H1 (cell line): ENCODE data around the gene MRGPRX2. TPM values are rescaled to one million over a fixed set of nuclear protein-coding genes. Genes with fewer than 3 reads are reported as not detected.

Source experiments
- BRCA1 ChIP-seq: IDR thresholded peaks from 2 replicates; pipeline ENCODE4 v1.6.1; 2012; ENCODE audit warnings: low read depth, low read length, improper control_type of control experiment
- CTBP2 ChIP-seq: IDR thresholded peaks from 2 replicates; pipeline ENCODE4 v1.7.0; 2011; ENCODE audit warnings: borderline replicate concordance, mild to moderate bottlenecking, moderate library complexity, mixed read lengths, low read length; ENCODE audit not compliant: insufficient read depth, insufficient read length
- KDM5A ChIP-seq: fragments of 200-600 bp; IDR thresholded peaks from 2 replicates; pipeline ENCODE4 v1.7.1; 2012; ENCODE audit warnings: mild to moderate bottlenecking, low read length, inconsistent platforms, mixed read lengths
- POLR2A ChIP-seq, 2 experiments: IDR thresholded peaks; 1 replicate in 1 of 2; 2 replicates in 1 of 2; pipeline ENCODE4 v1.6.1; 2011; ENCODE audit warnings: low read depth in 2 of 2, low read length in 2 of 2, mild to moderate bottlenecking in 2 of 2; ENCODE audit errors: control extremely low read depth in 1 of 2
- POU5F1 ChIP-seq: IDR thresholded peaks from 2 replicates; pipeline ENCODE4 v1.6.1; 2011; ENCODE audit warnings: low read depth, mild to moderate bottlenecking, low read length, moderate library complexity
- SAP30 ChIP-seq: fragments of 300-600 bp; sonication (generic); IDR thresholded peaks from 2 replicates; pipeline ENCODE4 v1.7.1; 2012; ENCODE audit warnings: low read length, moderate library complexity, mild to moderate bottlenecking, inconsistent platforms; ENCODE audit not compliant: insufficient read depth, insufficient replicate concordance
- SIN3A ChIP-seq, 2 experiments: IDR thresholded peaks in 1 of 2; conservative IDR thresholded peaks in 1 of 2; 2 replicates each; pipeline ENCODE4 v1.6.1; 2011 to 2012; ENCODE audit warnings: low read length in 2 of 2, improper control_type of control experiment in 1 of 2, low read depth in 1 of 2, mild to moderate bottlenecking in 1 of 2
- SIX5 ChIP-seq: IDR thresholded peaks from 2 replicates; pipeline ENCODE4 v1.6.1; 2011; ENCODE audit warnings: mild to moderate bottlenecking, low read depth, low read length
- SP4 ChIP-seq: IDR thresholded peaks from 2 replicates; pipeline ENCODE4 v1.6.1; 2012; ENCODE audit warnings: low read length, inconsistent platforms
- SRF ChIP-seq: IDR thresholded peaks from 2 replicates; pipeline ENCODE4 v1.6.1; 2011; ENCODE audit warnings: mild to moderate bottlenecking, low read depth, low read length, moderate library complexity
- SUZ12 ChIP-seq: fragments of 200-600 bp; sonication (generic); IDR thresholded peaks from 2 replicates; pipeline ENCODE4 v1.6.1; 2012; ENCODE audit warnings: mild to moderate bottlenecking, inconsistent platforms, low read length, moderate library complexity, mixed read lengths
- TBP ChIP-seq: IDR thresholded peaks from 2 replicates; pipeline ENCODE4 v1.6.1; 2011; ENCODE audit warnings: low read depth, low read length, improper control_type of control experiment
- polyA plus RNA-seq, 7 experiments: library from polyadenylated mRNA; depleted of rRNA in 3 of 7; stranded (reverse) in 5 of 7; unstranded in 2 of 7; fragments of >200 nt in 5 of 7; fragments of 200-250 nt in 2 of 7; gene quantifications; 1 replicate in 5 of 7; 2 replicates in 1 of 7; 4 replicates in 1 of 7; pipeline versions ENCODE4 v1.2.1 to v1.2.3, GENCODE V29; 2011 to 2013; ENCODE audit warnings: missing spikeins in 2 of 7, mixed read lengths in 2 of 7
- total RNA-seq: library from RNA; stranded (reverse); fragmentation: NEBNext Ultra II Directional; extraction: Animal tissue kit (Norgen Biotek cat#: 25700); gene quantifications from 2 replicates; pipeline ENCODE4 v1.2.1, GENCODE V29; 2021
- TF ChIP-seq, protein P1 (sequence below): fragments of 300-600 bp; sonication (generic); IDR thresholded peaks from 2 replicates; pipeline ENCODE4 v1.7.1; 2012; ENCODE audit warnings: low read length, moderate library complexity, mild to moderate bottlenecking, inconsistent platforms; ENCODE audit not compliant: insufficient replicate concordance

Gene MRGPRX2
- total and polyA plus RNA-seq, 2 of the 8 experiments (the other 6 are each of a cell fraction or from before 2014, with no cell fraction given): not detected

DNA sequence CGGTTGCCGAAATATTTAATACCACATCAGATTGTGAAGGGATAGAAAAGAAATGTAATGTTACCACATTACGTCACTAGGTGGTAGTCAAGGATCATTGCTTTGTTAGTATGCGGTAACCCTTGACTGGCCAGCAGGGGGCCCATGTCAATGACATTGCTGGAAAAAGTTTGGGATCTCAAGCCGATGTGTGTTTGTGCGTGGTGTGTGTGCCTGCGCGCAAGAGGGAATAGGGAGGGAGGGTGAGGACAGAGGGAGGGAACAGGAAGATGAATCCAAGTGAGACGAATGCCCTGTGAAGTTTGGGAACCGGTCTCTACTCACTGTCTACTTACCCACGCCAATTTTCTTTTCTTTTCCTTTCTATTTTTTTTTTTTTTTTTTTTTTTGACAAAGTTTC is 10.7 kb upstream of the MRGPRX2 start (continued):
- TF ChIP-seq, protein P1, sequence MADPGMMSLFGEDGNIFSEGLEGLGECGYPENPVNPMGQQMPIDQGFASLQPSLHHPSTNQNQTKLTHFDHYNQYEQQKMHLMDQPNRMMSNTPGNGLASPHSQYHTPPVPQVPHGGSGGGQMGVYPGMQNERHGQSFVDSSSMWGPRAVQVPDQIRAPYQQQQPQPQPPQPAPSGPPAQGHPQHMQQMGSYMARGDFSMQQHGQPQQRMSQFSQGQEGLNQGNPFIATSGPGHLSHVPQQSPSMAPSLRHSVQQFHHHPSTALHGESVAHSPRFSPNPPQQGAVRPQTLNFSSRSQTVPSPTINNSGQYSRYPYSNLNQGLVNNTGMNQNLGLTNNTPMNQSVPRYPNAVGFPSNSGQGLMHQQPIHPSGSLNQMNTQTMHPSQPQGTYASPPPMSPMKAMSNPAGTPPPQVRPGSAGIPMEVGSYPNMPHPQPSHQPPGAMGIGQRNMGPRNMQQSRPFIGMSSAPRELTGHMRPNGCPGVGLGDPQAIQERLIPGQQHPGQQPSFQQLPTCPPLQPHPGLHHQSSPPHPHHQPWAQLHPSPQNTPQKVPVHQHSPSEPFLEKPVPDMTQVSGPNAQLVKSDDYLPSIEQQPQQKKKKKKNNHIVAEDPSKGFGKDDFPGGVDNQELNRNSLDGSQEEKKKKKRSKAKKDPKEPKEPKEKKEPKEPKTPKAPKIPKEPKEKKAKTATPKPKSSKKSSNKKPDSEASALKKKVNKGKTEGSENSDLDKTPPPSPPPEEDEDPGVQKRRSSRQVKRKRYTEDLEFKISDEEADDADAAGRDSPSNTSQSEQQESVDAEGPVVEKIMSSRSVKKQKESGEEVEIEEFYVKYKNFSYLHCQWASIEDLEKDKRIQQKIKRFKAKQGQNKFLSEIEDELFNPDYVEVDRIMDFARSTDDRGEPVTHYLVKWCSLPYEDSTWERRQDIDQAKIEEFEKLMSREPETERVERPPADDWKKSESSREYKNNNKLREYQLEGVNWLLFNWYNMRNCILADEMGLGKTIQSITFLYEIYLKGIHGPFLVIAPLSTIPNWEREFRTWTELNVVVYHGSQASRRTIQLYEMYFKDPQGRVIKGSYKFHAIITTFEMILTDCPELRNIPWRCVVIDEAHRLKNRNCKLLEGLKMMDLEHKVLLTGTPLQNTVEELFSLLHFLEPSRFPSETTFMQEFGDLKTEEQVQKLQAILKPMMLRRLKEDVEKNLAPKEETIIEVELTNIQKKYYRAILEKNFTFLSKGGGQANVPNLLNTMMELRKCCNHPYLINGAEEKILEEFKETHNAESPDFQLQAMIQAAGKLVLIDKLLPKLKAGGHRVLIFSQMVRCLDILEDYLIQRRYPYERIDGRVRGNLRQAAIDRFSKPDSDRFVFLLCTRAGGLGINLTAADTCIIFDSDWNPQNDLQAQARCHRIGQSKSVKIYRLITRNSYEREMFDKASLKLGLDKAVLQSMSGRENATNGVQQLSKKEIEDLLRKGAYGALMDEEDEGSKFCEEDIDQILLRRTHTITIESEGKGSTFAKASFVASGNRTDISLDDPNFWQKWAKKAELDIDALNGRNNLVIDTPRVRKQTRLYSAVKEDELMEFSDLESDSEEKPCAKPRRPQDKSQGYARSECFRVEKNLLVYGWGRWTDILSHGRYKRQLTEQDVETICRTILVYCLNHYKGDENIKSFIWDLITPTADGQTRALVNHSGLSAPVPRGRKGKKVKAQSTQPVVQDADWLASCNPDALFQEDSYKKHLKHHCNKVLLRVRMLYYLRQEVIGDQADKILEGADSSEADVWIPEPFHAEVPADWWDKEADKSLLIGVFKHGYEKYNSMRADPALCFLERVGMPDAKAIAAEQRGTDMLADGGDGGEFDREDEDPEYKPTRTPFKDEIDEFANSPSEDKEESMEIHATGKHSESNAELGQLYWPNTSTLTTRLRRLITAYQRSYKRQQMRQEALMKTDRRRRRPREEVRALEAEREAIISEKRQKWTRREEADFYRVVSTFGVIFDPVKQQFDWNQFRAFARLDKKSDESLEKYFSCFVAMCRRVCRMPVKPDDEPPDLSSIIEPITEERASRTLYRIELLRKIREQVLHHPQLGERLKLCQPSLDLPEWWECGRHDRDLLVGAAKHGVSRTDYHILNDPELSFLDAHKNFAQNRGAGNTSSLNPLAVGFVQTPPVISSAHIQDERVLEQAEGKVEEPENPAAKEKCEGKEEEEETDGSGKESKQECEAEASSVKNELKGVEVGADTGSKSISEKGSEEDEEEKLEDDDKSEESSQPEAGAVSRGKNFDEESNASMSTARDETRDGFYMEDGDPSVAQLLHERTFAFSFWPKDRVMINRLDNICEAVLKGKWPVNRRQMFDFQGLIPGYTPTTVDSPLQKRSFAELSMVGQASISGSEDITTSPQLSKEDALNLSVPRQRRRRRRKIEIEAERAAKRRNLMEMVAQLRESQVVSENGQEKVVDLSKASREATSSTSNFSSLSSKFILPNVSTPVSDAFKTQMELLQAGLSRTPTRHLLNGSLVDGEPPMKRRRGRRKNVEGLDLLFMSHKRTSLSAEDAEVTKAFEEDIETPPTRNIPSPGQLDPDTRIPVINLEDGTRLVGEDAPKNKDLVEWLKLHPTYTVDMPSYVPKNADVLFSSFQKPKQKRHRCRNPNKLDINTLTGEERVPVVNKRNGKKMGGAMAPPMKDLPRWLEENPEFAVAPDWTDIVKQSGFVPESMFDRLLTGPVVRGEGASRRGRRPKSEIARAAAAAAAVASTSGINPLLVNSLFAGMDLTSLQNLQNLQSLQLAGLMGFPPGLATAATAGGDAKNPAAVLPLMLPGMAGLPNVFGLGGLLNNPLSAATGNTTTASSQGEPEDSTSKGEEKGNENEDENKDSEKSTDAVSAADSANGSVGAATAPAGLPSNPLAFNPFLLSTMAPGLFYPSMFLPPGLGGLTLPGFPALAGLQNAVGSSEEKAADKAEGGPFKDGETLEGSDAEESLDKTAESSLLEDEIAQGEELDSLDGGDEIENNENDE: no peak
- TF ChIP-seq SP4 (no peak), POLR2A (IDR thresholded peaks at IDR 0.05; ENCODE audit: control extremely low read depth in 1 of 2, low read depth in 2 of 2, low read length in 2 of 2) (no peak), SIX5 (no peak), KDM5A (no peak), SAP30 (no peak), CTBP2 (no peak), SRF (no peak), BRCA1 (0 out of 2 replicates have a peak, but pooled peaks have one; percentile 6), SUZ12 (no peak), SIN3A (conservative IDR thresholded peaks at IDR 0.05 in 1 of 2, IDR thresholded peaks at IDR 0.05 in 1 of 2; ENCODE audit: low read depth in 1 of 2, low read length in 2 of 2) (peak in 1 of 2 experiments; percentile 42; a peak in 1 of 4 replicates), POU5F1 (no peak), TBP (no peak)
